CD4-positive, alpha-beta T cell treated with Interleukin-17A for 1 hour (primary cell): Measurements from ENCODE around the gene SP8.

ENCODE experiments used
- DNase-seq: peaks from one replicate; pipeline ENCODE4 v3.0.0-alpha.2; 2020

The SP8 gene

DNA sequence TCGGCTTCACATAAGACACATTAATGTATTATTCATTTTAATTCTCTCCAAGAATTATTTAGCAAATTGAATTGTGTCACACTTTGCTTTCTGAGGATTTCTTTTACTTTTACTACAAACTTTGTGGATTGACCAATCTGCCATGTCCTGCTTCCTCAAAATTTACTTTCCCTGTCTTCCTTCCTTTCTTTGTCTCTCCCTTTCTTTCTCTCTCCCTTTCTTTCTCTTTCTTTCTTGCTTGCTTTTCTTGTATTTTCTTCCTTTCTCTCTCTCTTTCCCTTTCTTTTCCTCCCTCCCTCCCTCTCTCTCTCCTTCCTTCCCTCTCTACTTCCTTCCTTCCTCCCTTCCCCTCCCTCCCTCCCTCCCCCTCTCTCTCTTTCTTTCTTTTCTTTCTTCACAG, 37.8 kb downstream of the SP8 start:
- no peak for DNase-seq

DNA sequence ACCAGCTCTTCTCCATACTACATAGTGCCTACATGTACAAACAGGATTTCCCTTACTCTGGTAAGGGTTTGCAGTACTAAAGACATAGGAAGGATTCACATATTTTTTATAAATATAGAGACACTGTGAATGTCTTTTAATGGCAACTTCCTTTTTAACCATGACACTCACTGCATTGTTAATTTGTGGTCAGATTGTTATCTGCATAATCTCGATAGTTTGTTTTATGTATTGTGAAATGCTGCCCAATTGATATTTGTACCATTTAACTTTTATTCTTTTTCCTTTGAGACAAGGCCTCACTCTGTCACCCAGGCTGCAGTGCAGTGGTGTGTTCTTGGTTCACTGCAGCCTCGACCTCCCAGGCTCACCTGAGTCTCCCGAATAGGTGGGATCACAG, 39.7 kb downstream of the SP8 start:
- no peak for DNase-seq

DNA sequence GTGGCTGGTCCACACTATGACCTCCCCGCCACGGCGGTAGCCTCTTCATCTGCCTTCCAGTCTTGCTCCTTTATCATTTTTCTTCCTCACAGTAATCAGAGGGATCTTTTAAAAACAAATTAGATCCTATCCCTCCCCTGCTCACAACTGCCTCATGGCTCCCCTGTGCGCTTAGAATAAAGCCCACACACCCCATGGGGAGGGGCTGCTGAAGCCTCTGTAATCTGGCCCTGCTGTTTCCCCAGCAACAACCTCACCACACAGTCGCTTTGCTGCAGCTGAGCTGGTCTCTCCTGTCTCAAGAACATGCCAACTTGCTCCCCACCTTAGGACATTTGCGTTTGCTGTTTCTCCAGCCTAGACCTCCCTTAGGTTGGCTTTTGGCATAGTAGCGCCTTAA, 41.0 kb downstream of the SP8 start:
- no peak for DNase-seq

DNA sequence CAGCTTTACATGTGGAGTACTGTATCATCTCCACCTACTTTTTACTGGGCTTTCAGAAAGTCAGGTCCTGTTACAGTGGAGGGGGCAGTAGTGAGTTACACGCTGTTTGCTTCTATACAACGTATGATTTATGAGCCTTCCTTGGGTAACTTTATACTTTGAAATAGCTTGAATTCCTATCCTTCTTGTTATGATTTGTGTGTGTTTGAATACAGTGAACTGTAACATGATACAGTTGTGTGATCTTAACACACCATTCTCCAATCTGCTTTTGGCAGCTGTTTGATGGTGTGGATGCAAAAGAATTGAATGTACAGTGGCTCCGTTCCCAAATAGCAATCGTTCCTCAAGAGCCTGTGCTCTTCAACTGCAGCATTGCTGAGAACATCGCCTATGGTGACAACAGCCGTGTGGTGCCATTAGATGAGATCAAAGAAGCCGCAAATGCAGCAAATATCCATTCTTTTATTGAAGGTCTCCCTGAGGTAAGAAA, 41.7 kb downstream of the SP8 start:
- DNase-seq: no peak

DNA sequence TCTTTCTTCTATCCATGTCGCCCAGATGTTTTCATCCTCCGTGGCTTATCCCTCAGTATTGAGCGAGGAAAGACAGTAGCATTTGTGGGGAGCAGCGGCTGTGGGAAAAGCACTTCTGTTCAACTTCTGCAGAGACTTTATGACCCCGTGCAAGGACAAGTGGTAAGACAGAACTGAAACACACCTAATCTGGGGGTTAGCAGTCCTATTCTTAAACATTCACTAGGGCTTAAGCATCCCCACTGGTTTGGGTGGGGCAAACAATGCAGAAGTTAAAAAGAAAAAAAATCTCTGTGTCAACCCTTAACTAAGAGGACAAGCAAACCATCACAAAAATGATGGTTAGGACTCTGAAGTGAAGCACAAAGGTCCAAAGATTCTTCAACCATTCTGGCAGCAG, 43.8 kb downstream of the SP8 start:
- DNase-seq: no peak

DNA sequence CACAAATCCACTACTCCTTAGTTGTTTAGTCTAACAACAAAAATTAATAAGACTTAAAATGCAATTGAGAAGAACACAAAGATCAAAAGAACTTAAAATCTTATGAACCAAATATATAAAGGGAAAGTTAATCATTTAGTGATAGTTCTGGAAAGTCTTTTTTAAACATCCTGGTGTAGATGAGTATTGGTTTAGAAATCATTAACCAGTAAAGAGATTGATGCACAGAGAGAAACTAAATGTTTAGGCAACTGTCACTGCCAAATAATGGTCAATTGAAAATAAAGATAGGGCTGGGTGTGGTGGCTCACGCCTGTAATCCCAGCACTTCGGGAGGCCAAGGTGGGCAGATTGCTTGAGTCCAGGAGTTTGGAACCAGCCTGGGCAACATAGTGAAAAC, 44.9 kb downstream of the SP8 start:
- no peak for DNase-seq

DNA sequence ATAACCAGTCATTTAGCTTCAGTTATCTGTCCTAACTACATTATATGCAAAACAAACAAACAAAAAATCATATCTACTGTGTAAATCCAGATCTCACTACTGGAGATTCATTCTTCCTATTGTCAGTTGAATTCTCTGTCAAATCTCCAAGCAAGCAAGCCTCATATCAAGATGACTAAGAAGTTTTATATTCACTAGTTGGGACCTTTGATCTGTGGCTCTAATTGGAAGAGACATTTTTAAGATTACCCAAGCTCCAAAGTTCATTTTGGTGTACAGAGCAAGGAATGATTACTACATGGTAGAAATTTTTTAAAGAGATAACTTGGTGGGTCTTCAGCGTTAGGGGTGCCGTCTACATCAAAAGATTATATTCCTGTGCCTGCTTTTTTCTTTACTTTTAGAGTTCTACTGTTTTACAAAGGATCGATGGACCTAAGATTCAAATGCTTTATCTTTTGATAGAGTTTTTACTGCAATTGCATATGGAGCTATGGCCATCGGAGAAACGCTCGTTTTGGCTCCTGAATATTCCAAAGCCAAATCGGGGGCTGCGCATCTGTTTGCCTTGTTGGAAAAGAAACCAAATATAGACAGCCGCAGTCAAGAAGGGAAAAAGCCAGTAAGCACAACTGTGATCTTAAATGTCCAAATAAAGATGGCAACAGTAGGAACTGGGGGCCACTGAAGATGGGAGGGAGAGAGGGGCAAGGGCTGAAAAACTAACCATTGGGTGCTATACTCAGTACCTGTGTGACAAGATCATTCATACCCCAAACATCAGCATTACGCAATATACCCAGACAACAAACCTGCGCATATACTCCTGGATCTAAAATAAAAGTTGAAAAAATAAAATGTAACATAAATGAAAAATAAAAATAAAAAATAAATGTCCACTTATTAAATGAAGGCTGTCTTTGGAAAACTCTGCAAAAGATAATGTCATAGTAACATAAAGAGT, 47.9 kb downstream of the SP8 start:
- no peak for DNase-seq

DNA sequence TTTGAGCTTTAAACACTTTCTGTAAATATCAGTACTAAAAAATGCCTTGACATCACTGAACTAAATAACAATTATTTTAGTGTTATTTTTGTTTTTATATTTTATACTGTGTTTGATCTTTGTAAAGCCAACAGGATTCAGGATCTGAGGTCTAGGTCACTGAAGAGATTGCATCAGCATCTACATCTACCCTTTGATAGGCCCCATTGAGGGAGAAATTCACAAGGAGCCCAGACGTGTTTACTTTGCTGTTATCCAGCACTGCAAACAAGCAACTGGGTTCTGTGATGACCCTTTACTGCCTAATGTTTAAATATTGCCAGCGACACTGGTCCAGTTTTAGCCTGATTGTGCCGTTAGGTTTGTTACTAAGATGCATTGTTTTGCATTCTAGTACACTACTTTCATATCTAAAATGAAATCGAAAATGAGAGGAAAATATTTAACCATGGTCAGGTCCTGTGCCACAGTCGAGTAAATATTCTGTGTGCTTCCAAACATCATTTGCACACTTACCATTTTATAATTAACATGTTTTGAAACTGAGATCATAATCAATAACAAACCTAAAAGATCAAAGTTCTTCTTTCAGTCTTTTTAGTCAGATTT, 48.7 kb downstream of the SP8 start:
- no peak for DNase-seq

DNA sequence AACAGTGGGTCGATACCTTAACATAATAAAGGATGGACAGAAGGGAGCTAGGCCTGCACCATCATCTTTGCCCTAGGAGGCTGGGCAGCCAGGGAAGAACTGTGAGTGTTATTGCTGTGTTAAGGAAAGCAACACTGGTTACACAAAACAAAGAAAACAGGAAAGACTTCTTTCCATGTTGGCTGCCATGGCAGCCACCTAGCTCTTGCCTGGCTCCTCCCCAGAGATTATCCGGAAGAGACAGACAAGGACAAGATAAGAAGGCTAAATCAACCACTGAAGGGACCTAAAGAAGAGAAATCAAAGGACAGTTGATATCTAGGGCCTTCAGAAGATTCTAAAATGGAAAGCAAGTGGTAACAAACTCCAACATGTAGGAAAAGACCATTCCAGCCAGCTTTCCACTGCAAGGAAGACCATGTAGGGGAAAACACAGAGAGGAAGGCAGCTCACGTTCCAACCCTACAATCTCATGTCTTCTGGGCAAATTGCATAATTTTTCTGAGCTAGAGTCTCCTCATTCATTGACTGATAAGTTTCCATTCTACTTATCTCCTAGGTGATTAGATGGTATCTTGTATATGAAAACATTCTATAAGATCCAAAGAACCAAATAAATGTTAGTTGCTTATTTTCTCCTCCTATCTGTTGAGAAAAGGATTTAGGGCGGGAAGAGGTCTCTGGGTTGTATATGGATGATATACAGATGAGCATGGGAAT, 51.2 kb downstream of the SP8 start:
- DNase-seq: no peak
